Natural killer cell (primary cell): Measurements from ENCODE around the gene PEDS1. TPM values are rescaled to one million over a fixed set of nuclear protein-coding genes. Genes with fewer than 3 reads are reported as not detected.

Source experiments
- ATAC-seq, 3 donors: fragments of 150-1000 bp in 2 of 3; fragments of 200-7000 bp in 1 of 3; cut with Tn5 transposase; 1 replicate in 1 of 3; 2 replicates in 2 of 3; pipeline ENCODE4 v1.10.0; 2021; ENCODE audit warnings: mild to moderate bottlenecking in 2 of 3, moderate library complexity in 2 of 3
- DNase-seq, 2 donors: peaks; one replicate each; pipeline versions ENCODE4 v3.0.0 to v3.0.0-alpha.2; 2013 to 2021; ENCODE audit warnings: mixed read lengths in 1 of 2
- H3K27ac ChIP-seq: one replicate; pipeline ENCODE4 v1.5.1; 2013; ENCODE audit warnings: mild to moderate bottlenecking, low read length
- H3K27me3 ChIP-seq: one replicate; pipeline ENCODE4 v1.6.1; 2013; ENCODE audit warnings: low read length; ENCODE audit not compliant: control insufficient read depth, insufficient read depth
- H3K36me3 ChIP-seq: one replicate; pipeline ENCODE4 v1.6.1; 2013; ENCODE audit warnings: low read length; ENCODE audit not compliant: control insufficient read depth, insufficient read depth
- H3K4me1 ChIP-seq: one replicate; pipeline ENCODE4 v1.6.1; 2013; ENCODE audit warnings: low read length; ENCODE audit not compliant: control insufficient read depth, insufficient read depth
- H3K4me3 ChIP-seq: one replicate; pipeline ENCODE4 v1.5.1; 2013; ENCODE audit warnings: low read length
- H3K9me3 ChIP-seq: one replicate; pipeline ENCODE4 v1.6.1; 2013; ENCODE audit warnings: low read length; ENCODE audit not compliant: control insufficient read depth, insufficient read depth
- H3K27ac Mint-ChIP-seq, 2 donors: one replicate each; pipeline ENCODE4 v1.8.0; 2022; ENCODE audit warnings: mild to moderate bottlenecking in 2 of 2, mixed read lengths in 2 of 2, moderate library complexity in 1 of 2
- H3K27me3 Mint-ChIP-seq, 2 donors: one replicate each; pipeline ENCODE4 v1.8.0; 2022; ENCODE audit warnings: low read depth in 2 of 2, mixed read lengths in 2 of 2
- H3K36me3 Mint-ChIP-seq: one replicate; pipeline ENCODE4 v1.8.0; 2022; ENCODE audit warnings: mixed read lengths
- H3K4me1 Mint-ChIP-seq, 2 donors: one replicate each; pipeline ENCODE4 v1.8.0; 2022; ENCODE audit warnings: mixed read lengths in 2 of 2
- H3K4me3 Mint-ChIP-seq: one replicate; pipeline ENCODE4 v1.8.0; 2022; ENCODE audit warnings: mild to moderate bottlenecking, moderate library complexity, mixed read lengths
- H3K9me3 Mint-ChIP-seq, 2 donors: one replicate each; pipeline ENCODE4 v1.8.0; 2022; ENCODE audit warnings: mixed read lengths in 2 of 2
- CTCF ChIP-seq: fragments of 200-600 bp; IDR thresholded peaks from one replicate; pipeline ENCODE4 v1.8.0; 2022; ENCODE audit warnings: antibody characterized with exemption
- WGBS: methylation state at CpG from one replicate; pipeline ENCODE4 v1.1.7; 2013; ENCODE audit warnings: missing lambda C conversion rate; ENCODE audit not compliant: insufficient coverage; 5-methylcytosine and 5-hydroxymethylcytosine counted together
- intact Hi-C: fragments of 100-400 bp; cut with micrococcal nuclease; formaldehyde crosslinking; loops from one replicate; pipeline ENCODE4 v1.14.2; 2022
- total RNA-seq, 4 donors: library from RNA; stranded (reverse); fragments of 120-200 nt in 1 of 4; gene quantifications; one replicate each; pipeline versions ENCODE4 v1.2.3 to v1.2.4, GENCODE V29; 2013 to 2022

PEDS1 gene
- total RNA-seq, 3 donors from 2014 or later (not counting 1 experiment from before 2014, with no cell fraction given), result 27.4 to 32.8 (median 31.5) TPM

DNA sequence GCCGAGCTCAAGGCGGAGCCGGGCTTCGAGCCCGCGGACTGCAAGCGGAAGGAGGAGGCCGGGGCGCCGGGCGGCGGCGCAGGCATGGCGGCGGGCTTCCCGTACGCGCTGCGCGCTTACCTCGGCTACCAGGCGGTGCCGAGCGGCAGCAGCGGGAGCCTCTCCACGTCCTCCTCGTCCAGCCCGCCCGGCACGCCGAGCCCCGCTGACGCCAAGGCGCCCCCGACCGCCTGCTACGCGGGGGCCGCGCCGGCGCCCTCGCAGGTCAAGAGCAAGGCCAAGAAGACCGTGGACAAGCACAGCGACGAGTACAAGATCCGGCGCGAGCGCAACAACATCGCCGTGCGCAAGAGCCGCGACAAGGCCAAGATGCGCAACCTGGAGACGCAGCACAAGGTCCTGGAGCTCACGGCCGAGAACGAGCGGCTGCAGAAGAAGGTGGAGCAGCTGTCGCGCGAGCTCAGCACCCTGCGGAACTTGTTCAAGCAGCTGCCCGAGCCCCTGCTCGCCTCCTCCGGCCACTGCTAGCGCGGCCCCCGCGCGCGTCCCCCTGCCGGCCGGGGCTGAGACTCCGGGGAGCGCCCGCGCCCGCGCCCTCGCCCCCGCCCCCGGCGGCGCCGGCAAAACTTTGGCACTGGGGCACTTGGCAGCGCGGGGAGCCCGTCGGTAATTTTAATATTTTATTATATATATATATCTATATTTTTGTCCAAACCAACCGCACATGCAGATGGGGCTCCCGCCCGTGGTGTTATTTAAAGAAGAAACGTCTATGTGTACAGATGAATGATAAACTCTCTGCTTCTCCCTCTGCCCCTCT lies 38.2 kb upstream of the PEDS1 start:
- Histone ChIP-seq H3K27me3 (no peaks in the 10 kb centered on the region), H3K4me1 (peaks cover 24% of the 10 kb centered on the region), H3K9me3 (no peaks in the 10 kb centered on the region), H3K36me3 (peaks cover 4% of the 10 kb centered on the region), H3K27ac (peak overlapping the region; percentile 81), H3K4me3 (peak overlapping the region; percentile 84)
- ATAC-seq (peak; percentile 49 to 51 (median 49)), DNase-seq (peak; percentile 61 to 77)
- Mint-ChIP-seq H3K4me3 (peak overlapping the region; percentile 94), H3K36me3 (no peaks in the 10 kb centered on the region), H3K4me1 (peaks cover 23 to 26% of the 10 kb centered on the region in 2 donors), H3K27ac (peak overlapping the region; percentile 88 to 94), H3K9me3 (no peaks in the 10 kb centered on the region), H3K27me3 (no peaks in the 10 kb centered on the region)
- peak; percentile 54 for TF ChIP-seq CTCF
- intact Hi-C loops, result loop anchor here (2.0 kb wide), 1 partner anchor 195 kb away; no protein-coding TSS in a partner anchor
- WGBS, result under 1% methylated on average over 82 of the region's 96 CpGs

DNA sequence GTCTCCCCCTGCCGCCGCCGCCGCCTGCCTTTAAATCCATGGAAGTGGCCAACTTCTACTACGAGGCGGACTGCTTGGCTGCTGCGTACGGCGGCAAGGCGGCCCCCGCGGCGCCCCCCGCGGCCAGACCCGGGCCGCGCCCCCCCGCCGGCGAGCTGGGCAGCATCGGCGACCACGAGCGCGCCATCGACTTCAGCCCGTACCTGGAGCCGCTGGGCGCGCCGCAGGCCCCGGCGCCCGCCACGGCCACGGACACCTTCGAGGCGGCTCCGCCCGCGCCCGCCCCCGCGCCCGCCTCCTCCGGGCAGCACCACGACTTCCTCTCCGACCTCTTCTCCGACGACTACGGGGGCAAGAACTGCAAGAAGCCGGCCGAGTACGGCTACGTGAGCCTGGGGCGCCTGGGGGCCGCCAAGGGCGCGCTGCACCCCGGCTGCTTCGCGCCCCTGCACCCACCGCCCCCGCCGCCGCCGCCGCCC lies 37.6 kb upstream of the PEDS1 start:
- intact Hi-C loops, result loop anchor here (2.0 kb wide), 1 partner anchor 196 kb away; no protein-coding TSS in a partner anchor
- peak overlapping the region; percentile 84 for H3K4me3 ChIP-seq
- Mint-ChIP-seq H3K36me3 (no peaks in the 10 kb centered on the region), H3K27ac (peak overlapping the region in 1 of 2 donors; percentile 94), H3K4me1 (peaks cover 24 to 29% of the 10 kb centered on the region in 2 donors), H3K4me3 (peak overlapping the region; percentile 74), H3K9me3 (no peaks in the 10 kb centered on the region), H3K27me3 (peaks cover 1 to 3% of the 10 kb centered on the region in 2 donors)
- peaks cover under 1% of the 10 kb centered on the region for H3K27me3 ChIP-seq
- DNase-seq (peak in 1 of 2 donors; percentile 69), ATAC-seq (peak; percentile 40 to 50 (median 50))
- peaks cover 4% of the 10 kb centered on the region for H3K36me3 ChIP-seq
- peak overlapping the region; percentile 35 for H3K27ac ChIP-seq
- no peak for TF ChIP-seq CTCF
- peaks cover 27% of the 10 kb centered on the region for H3K4me1 ChIP-seq
- H3K9me3 ChIP-seq, result no peaks in the 10 kb centered on the region
- WGBS, result under 1% methylated on average over 69 of the region's 69 CpGs

- intact Hi-C loops, result loop anchor here (1.0 to 2.0 kb wide), 3 partner anchors 196 to 274 kb away; no protein-coding TSS in a partner anchor
- Histone ChIP-seq H3K9me3 (no peaks in the 10 kb centered on the region), H3K4me3 (peak within 1 kb of the TSS; percentile 84), H3K27ac (peak within 1 kb of the TSS; percentile 81), H3K36me3 (peaks cover 4% of the 10 kb centered on the region), H3K27me3 (peaks cover 2% of the 10 kb centered on the region), H3K4me1 (peaks cover 27% of the 10 kb centered on the region)
- Mint-ChIP-seq H3K27ac (peak within 1 kb of the TSS in 1 of 2 donors; percentile 94), H3K36me3 (no peaks in the 10 kb centered on the region), H3K27me3 (peaks cover 8 to 9% of the 10 kb centered on the region in 2 donors), H3K4me1 (peaks cover 29 to 31% of the 10 kb centered on the region in 2 donors), H3K9me3 (no peaks in the 10 kb centered on the region), H3K4me3 (peak within 1 kb of the TSS; percentile 74)
- ATAC-seq, result peak; percentile 65 to 85 (median 71)
- peak; percentile 74 for TF ChIP-seq CTCF
- peak; percentile 80 to 88 for DNase-seq
- under 1% methylated on average over 89 of the region's 89 CpGs for WGBS
Observed at GRCh38 chr20:50190251-50191064, 36.9 kb upstream of the PEDS1 start, which contains the start of gene CEBPB. CEBPB (plus strand) TSS chr20:50190830; CDS start chr20:50191034, 204 bp downstream.
